Parathyroid adenoma (tissue), 2 donors: ENCODE results near the gene ARHGAP23.

Experiments used
- H2AFZ ChIP-seq: fragments of 300-600 bp; sonication (generic); one replicate; pipeline ENCODE4 v1.7.0; 2017; ENCODE audit warnings: antibody characterized with exemption, mild to moderate bottlenecking
- H3K27ac ChIP-seq: fragments of 300-600 bp; sonication (generic); one replicate; pipeline ENCODE4 v1.7.0; 2017
- H3K27me3 ChIP-seq: fragments of 300-600 bp; sonication (generic); one replicate; pipeline ENCODE4 v1.7.0; 2017; ENCODE audit warnings: low read length; ENCODE audit not compliant: control insufficient read depth, insufficient read depth
- H3K36me3 ChIP-seq: fragments of 300-600 bp; sonication (generic); one replicate; pipeline ENCODE4 v1.7.0; 2017; ENCODE audit warnings: low read length; ENCODE audit not compliant: control insufficient read depth, insufficient read depth
- H3K4me1 ChIP-seq: fragments of 300-600 bp; sonication (generic); one replicate; pipeline ENCODE4 v1.7.0; 2017; ENCODE audit warnings: control low read depth
- H3K4me2 ChIP-seq: fragments of 300-600 bp; sonication (generic); one replicate; pipeline ENCODE4 v1.7.0; 2017; ENCODE audit warnings: low read length
- H3K4me3 ChIP-seq: fragments of 300-600 bp; sonication (generic); one replicate; pipeline ENCODE4 v1.7.0; 2017; ENCODE audit warnings: low read depth, low read length
- H3K79me2 ChIP-seq: fragments of 300-600 bp; sonication (generic); one replicate; pipeline ENCODE4 v1.7.0; 2017; ENCODE audit warnings: control low read depth
- H3K9ac ChIP-seq: fragments of 300-600 bp; sonication (generic); one replicate; pipeline ENCODE4 v1.7.0; 2017; ENCODE audit warnings: mild to moderate bottlenecking
- H3K9me3 ChIP-seq: fragments of 300-600 bp; sonication (generic); one replicate; pipeline ENCODE4 v1.7.0; 2017; ENCODE audit warnings: low read length; ENCODE audit not compliant: control insufficient read depth
- CTCF ChIP-seq: fragments of 300-600 bp; sonication (generic); IDR thresholded peaks from one replicate; pipeline ENCODE4 v1.7.0; 2017; ENCODE audit warnings: antibody characterized with exemption, mild to moderate bottlenecking
- donor health status: primary hyperparathyroidism.

The ARHGAP23 gene

GRCh38 chr17:38451030-38451839 lies 23.0 kb downstream of the ARHGAP23 start:
- Histone ChIP-seq H3K27ac (peak overlapping the region; percentile 51), H3K4me3 (no peak overlapping the region), H2AFZ (no peak overlapping the region), H3K79me2 (peaks cover 37% of the 10 kb centered on the region), H3K4me2 (no peak overlapping the region), H3K36me3 (no peaks in the 10 kb centered on the region), H3K9me3 (no peaks in the 10 kb centered on the region), H3K27me3 (no peaks in the 10 kb centered on the region), H3K9ac (no peak overlapping the region), H3K4me1 (peaks cover 4% of the 10 kb centered on the region)
- TF ChIP-seq CTCF, result no peak

- no peaks in the 10 kb centered on the region for H3K36me3 ChIP-seq
- H2AFZ ChIP-seq, result no peak overlapping the region
- H3K9ac ChIP-seq, result no peak overlapping the region
- no peaks in the 10 kb centered on the region for H3K9me3 ChIP-seq
- no peak for TF ChIP-seq CTCF
- peak overlapping the region; percentile 51 for H3K27ac ChIP-seq
- H3K27me3 ChIP-seq, result no peaks in the 10 kb centered on the region
- no peak overlapping the region for H3K4me3 ChIP-seq
- no peak overlapping the region for H3K4me2 ChIP-seq
- H3K4me1 ChIP-seq, result peaks cover 4% of the 10 kb centered on the region
- H3K79me2 ChIP-seq, result peaks cover 35% of the 10 kb centered on the region
These were observed 23.7 kb downstream of the ARHGAP23 start for GRCh38 chr17:38451840-38452529.

- Histone ChIP-seq H2AFZ (no peak overlapping the region), H3K9me3 (no peaks in the 10 kb centered on the region), H3K9ac (no peak overlapping the region), H3K27ac (no peak overlapping the region), H3K4me3 (no peak overlapping the region), H3K4me2 (no peak overlapping the region), H3K79me2 (peaks cover 32% of the 10 kb centered on the region), H3K36me3 (no peaks in the 10 kb centered on the region), H3K27me3 (no peaks in the 10 kb centered on the region), H3K4me1 (peaks cover 4% of the 10 kb centered on the region)
- TF ChIP-seq CTCF, result no peak
These were observed 24.5 kb downstream of the ARHGAP23 start for GRCh38 chr17:38452719-38453118.

GRCh38 chr17:38453951-38454421 lies 25.7 kb downstream of the ARHGAP23 start:
- H3K36me3 ChIP-seq, result no peaks in the 10 kb centered on the region
- peak overlapping the region; percentile 24 for H3K27ac ChIP-seq
- H3K9me3 ChIP-seq, result no peaks in the 10 kb centered on the region
- no peak for TF ChIP-seq CTCF
- H2AFZ ChIP-seq, result no peak overlapping the region
- H3K4me2 ChIP-seq, result no peak overlapping the region
- H3K4me3 ChIP-seq, result no peak overlapping the region
- H3K27me3 ChIP-seq, result no peaks in the 10 kb centered on the region
- peaks cover 31% of the 10 kb centered on the region for H3K79me2 ChIP-seq
- H3K9ac ChIP-seq, result no peak overlapping the region
- H3K4me1 ChIP-seq, result peaks cover 4% of the 10 kb centered on the region
